Measurements from ENCODE around the gene CCDC106.

CCDC106 gene

DNA sequence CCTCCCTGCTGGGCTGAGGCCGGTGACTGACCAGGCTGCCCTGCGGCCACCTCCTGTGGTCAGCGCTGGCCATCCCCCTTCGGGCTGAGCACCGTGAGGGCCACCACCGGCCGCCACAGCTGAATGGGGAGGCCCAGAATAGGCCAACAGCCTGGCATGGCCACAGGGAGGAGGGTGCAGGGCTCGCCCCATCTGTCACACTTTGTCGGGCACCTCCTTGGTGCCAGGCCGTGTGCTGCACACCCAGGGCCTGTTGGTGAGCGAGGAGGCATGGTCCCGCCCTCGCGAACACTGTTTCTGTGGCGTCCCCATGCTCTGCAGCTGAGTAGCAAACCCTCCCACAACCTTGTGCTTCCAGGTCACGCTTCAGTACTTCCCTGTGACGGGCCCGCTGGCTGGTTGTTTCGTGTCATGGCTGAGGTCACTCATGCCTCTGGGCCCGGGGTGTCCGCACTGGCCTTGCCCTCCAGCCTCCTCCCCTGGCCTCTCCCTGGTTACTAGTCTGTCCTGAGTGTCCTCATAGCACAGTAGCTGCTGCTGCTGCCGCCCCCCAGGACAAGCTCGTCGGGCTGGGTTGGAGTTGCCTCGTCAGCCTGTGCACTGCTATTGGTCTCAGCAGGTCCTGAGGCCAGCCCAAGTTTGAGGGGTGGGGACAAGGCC lies 42.2 kb downstream of the CCDC106 start:
- H3K4me1 ChIP-seq (ENCODE audit: low read depth, poor library complexity, severe bottlenecking), result no peaks in the 10 kb centered on the region
- H3K4me3 ChIP-seq (IDR thresholded peaks at IDR 0.05; ENCODE audit: insufficient read depth, low read depth, low read length), result no peak overlapping the region
- no peaks in the 10 kb centered on the region; the same call in 1 of the 2 replicates for H3K36me3 ChIP-seq (ENCODE audit: insufficient read depth)
- no peak overlapping the region for H2AFZ ChIP-seq (ENCODE audit: low read depth)
- no peak overlapping the region for H3K27ac ChIP-seq
- H4K20me1 ChIP-seq (ENCODE audit: insufficient read depth), result no peaks in the 10 kb centered on the region
- H3K4me2 ChIP-seq, result no peak overlapping the region
- no peaks in the 10 kb centered on the region; the same call in 1 of the 2 replicates for H3K79me2 ChIP-seq (ENCODE audit: insufficient read depth, low read depth)
- H3K27me3 ChIP-seq (ENCODE audit: insufficient read depth, low read depth), result no peaks in the 10 kb centered on the region
- TF ChIP-seq, protein P1, sequence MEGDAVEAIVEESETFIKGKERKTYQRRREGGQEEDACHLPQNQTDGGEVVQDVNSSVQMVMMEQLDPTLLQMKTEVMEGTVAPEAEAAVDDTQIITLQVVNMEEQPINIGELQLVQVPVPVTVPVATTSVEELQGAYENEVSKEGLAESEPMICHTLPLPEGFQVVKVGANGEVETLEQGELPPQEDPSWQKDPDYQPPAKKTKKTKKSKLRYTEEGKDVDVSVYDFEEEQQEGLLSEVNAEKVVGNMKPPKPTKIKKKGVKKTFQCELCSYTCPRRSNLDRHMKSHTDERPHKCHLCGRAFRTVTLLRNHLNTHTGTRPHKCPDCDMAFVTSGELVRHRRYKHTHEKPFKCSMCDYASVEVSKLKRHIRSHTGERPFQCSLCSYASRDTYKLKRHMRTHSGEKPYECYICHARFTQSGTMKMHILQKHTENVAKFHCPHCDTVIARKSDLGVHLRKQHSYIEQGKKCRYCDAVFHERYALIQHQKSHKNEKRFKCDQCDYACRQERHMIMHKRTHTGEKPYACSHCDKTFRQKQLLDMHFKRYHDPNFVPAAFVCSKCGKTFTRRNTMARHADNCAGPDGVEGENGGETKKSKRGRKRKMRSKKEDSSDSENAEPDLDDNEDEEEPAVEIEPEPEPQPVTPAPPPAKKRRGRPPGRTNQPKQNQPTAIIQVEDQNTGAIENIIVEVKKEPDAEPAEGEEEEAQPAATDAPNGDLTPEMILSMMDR (conservative IDR thresholded peaks at IDR 0.05; ENCODE audit: low read depth, low read length), result no peak
- H3K9ac ChIP-seq, result no peak overlapping the region

DNA sequence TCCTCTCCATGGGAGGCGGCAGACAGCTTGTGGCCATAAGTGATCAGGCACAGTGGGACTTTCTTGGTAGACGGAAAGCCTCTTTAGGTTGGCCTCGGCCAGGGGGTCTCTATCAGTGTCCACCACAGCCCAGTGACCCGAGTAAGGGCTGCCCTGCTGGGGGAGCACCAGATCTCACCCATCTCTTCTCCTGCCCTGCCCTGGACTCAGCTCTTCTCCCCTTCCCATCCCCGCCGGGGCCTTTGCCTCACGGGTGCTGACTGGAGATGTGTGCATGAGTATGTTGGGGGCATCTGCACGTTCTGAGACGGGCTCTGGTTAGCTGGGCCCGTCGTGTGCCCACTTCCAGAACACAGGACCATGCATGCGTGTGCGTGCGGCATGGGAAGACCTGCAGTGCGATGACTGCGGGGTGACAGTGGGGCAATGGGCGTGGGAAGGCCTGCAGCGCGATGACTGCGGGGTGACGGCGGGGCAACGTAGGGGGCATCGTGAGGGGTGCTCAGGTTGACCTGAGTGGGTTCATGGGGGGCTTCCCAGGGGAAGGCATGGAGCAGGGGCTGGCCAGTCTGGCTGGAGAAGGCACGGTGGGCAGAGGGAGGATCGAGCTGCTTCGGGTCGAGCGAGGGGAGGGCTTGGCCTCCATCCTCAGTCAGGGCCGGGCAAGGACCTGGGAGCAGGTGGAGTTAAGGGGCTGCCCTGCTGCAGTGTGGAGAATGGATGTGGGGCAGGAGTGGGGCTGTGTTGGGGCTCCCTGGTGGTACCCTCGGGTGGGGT lies 42.9 kb downstream of the CCDC106 start:
- H3K27ac ChIP-seq, result no peak overlapping the region
- no peak overlapping the region for H2AFZ ChIP-seq (ENCODE audit: low read depth)
- H3K36me3 ChIP-seq (ENCODE audit: insufficient read depth), result no peaks in the 10 kb centered on the region; the same call in 1 of the 2 replicates
- TF ChIP-seq, protein P1 (conservative IDR thresholded peaks at IDR 0.05; ENCODE audit: low read depth, low read length), result no peak
- H3K79me2 ChIP-seq (ENCODE audit: insufficient read depth, low read depth), result no peaks in the 10 kb centered on the region; the same call in 1 of the 2 replicates
- no peaks in the 10 kb centered on the region for H3K4me1 ChIP-seq (ENCODE audit: low read depth, poor library complexity, severe bottlenecking)
- no peaks in the 10 kb centered on the region for H3K27me3 ChIP-seq (ENCODE audit: insufficient read depth, low read depth)
- no peak overlapping the region for H3K4me2 ChIP-seq
- no peak overlapping the region for H3K4me3 ChIP-seq (IDR thresholded peaks at IDR 0.05; ENCODE audit: insufficient read depth, low read depth, low read length)
- no peak overlapping the region for H3K9ac ChIP-seq
- H4K20me1 ChIP-seq (ENCODE audit: insufficient read depth), result no peaks in the 10 kb centered on the region

DNA sequence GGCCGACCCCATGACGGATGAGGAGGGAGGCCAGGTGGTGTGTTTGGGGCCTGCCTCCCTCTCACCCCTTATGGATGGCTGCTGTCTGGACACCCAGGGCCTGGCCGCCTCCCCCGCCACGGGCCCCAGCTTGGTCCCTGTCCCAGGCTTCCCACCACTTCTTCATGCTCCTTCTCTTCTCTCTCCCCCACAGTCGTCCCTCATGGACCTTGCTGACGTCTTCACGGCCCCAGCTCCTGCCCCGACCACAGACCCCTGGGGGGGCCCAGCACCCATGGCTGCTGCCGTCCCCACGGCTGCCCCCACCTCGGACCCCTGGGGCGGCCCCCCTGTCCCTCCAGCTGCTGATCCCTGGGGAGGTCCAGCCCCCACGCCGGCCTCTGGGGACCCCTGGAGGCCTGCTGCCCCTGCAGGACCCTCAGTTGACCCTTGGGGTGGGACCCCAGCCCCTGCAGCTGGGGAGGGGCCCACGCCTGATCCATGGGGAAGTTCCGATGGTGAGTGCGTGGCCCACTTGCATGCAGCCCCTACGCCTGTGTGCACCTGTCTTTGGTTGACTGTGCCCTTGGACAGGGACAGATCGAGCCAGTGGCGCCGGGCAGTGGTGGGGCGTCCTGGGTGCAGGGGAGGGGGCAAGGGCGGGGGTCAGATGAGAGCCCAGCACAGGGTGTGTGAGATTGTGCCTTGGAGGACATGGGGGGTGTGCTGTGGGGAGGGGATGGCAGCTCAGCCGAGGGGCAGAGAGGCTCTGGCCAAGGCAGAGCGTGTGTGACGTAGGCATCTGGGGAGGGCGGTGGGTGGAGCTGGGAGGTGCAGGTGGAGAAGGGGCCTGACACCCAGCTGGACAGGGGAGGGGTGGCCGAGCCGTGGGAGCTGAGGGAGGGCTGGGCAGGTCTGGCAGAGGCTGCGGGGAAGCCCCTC lies 43.8 kb downstream of the CCDC106 start:
- TF ChIP-seq, protein P1 (conservative IDR thresholded peaks at IDR 0.05; ENCODE audit: low read depth, low read length), result no peak
- Histone ChIP-seq H4K20me1 (ENCODE audit: insufficient read depth) (no peaks in the 10 kb centered on the region), H3K4me1 (ENCODE audit: low read depth, poor library complexity, severe bottlenecking) (no peaks in the 10 kb centered on the region), H3K4me2 (no peak overlapping the region), H3K36me3 (ENCODE audit: insufficient read depth) (no peaks in the 10 kb centered on the region; the same call in 1 of the 2 replicates), H2AFZ (ENCODE audit: low read depth) (no peak overlapping the region), H3K79me2 (ENCODE audit: insufficient read depth, low read depth) (no peaks in the 10 kb centered on the region; the same call in 1 of the 2 replicates), H3K27ac (no peak overlapping the region), H3K9ac (no peak overlapping the region), H3K4me3 (IDR thresholded peaks at IDR 0.05; ENCODE audit: insufficient read depth, low read depth, low read length) (no peak overlapping the region), H3K27me3 (ENCODE audit: insufficient read depth, low read depth) (no peaks in the 10 kb centered on the region)

DNA sequence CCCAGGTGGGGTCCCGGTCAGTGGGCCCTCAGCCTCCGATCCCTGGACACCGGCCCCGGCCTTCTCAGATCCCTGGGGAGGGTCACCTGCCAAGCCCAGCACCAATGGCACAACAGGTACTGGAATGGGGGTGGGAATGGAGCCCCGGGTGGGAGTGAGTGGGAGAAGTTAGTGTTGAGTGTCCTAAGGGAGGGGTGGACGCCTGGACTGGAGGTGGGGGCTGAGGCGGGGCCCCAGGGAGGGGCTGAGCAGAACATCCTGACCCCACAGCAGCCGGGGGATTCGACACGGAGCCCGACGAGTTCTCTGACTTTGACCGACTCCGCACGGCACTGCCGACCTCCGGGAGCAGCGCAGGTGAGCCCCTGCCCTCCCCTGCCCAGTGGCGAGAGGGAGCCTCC lies 44.7 kb downstream of the CCDC106 start:
- no peak overlapping the region for H3K27ac ChIP-seq
- no peaks in the 10 kb centered on the region for H4K20me1 ChIP-seq (ENCODE audit: insufficient read depth)

More for the DNA sequence above, 44.7 kb downstream of the CCDC106 start:
- Histone ChIP-seq H3K36me3 (ENCODE audit: insufficient read depth) (no peaks in the 10 kb centered on the region; the same call in 1 of the 2 replicates), H3K4me2 (no peak overlapping the region), H3K27me3 (ENCODE audit: insufficient read depth, low read depth) (no peaks in the 10 kb centered on the region), H2AFZ (ENCODE audit: low read depth) (no peak overlapping the region), H3K4me1 (ENCODE audit: low read depth, poor library complexity, severe bottlenecking) (no peaks in the 10 kb centered on the region), H3K9ac (no peak overlapping the region), H3K4me3 (IDR thresholded peaks at IDR 0.05; ENCODE audit: insufficient read depth, low read depth, low read length) (no peak overlapping the region), H3K79me2 (ENCODE audit: insufficient read depth, low read depth) (no peaks in the 10 kb centered on the region)
- TF ChIP-seq, protein P1 (conservative IDR thresholded peaks at IDR 0.05; ENCODE audit: low read depth, low read length), result no peak

Measured in KMS-11 (cell line).